ENCODE results near the gene TXNL4A. TPM values are rescaled to one million over a fixed set of nuclear protein-coding genes. Genes with fewer than 3 reads are reported as not detected.

The TXNL4A gene
- total RNA-seq, 3 donors from 2014 or later: 64.1 to 83.4 (median 76.7) TPM

DNA sequence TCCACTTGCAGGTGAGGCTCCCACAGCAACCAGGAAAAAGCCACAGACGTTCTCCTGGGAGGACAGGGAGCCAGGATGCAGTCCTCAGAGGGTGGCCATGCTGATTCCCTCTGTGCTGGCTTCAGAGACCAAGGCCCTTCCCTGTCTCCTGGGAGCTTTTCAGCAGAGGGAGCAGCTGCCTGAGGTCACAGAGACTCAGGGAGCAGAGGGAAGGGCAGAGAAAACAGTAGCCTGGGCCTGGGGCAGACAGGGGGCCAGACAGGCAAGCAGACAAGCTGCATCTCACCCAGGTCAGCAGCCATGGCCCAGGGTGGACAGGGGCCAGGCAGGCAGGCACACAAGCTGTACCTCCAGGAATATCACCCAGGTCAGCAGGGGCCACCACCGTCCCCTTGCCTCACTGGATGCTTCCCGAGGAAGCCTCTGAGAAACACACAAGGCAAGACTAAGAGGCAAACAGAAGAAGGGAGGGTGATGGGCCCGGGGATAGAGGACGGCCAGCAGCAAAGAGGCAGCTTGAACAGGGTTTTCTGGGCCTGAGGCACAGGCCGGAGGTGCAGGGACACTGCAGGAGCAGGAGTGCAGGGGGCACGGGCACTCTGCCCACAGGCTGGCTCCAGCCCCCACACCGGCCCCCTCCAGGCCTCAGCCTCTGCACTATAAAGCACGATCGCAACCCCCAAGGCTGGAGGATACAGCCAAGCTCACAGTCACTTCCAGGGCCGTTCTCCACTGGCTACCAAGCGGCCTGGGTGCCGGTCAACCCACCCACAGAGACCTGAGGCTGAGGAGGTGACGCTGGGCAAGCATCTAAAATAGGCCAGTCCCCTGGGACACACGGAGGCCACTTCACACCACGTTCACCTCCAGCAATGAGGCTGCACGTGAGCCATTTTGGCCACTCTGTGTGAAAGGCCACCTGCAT is 43.0 kb downstream of the TXNL4A start:
- DNase-seq (peak in 2 of 3 donors; percentile 32 to 39), ATAC-seq (no peak)
- Histone ChIP-seq H3K4me1 (ENCODE audit: low read depth) (peaks cover 66% of the 10 kb centered on the region), H3K4me3 (no peak overlapping the region), H3K9me3 (no peaks in the 10 kb centered on the region), H3K36me3 (ENCODE audit: low read depth) (no peaks in the 10 kb centered on the region)
- intact Hi-C loops (cut with DNase I, micrococcal nuclease): no loop called here
- TF ChIP-seq, protein P1, sequence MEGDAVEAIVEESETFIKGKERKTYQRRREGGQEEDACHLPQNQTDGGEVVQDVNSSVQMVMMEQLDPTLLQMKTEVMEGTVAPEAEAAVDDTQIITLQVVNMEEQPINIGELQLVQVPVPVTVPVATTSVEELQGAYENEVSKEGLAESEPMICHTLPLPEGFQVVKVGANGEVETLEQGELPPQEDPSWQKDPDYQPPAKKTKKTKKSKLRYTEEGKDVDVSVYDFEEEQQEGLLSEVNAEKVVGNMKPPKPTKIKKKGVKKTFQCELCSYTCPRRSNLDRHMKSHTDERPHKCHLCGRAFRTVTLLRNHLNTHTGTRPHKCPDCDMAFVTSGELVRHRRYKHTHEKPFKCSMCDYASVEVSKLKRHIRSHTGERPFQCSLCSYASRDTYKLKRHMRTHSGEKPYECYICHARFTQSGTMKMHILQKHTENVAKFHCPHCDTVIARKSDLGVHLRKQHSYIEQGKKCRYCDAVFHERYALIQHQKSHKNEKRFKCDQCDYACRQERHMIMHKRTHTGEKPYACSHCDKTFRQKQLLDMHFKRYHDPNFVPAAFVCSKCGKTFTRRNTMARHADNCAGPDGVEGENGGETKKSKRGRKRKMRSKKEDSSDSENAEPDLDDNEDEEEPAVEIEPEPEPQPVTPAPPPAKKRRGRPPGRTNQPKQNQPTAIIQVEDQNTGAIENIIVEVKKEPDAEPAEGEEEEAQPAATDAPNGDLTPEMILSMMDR (IDR thresholded peaks at IDR 0.05): no peak

DNA sequence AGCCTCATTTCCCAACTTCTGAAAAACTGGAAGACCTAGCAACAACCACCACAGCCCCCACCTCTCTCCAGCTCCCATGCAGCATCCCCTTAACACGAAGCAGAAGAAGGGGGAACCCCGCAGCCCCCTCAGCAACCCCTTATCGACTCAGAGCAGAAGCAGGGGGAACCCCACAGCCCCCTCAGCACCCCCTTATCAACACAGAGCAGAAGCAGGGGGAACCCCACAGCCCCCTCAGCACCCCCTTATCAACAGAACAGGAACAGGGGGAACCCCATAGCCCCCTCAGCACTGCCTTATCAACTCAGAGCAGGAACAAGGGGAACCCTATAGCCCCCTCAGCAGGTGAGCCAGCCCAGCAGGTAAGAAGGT is 43.6 kb downstream of the TXNL4A start:
- Histone ChIP-seq H3K9me3 (no peaks in the 10 kb centered on the region), H3K4me1 (ENCODE audit: low read depth) (peaks cover 59% of the 10 kb centered on the region), H3K4me3 (no peak overlapping the region), H3K36me3 (ENCODE audit: low read depth) (no peaks in the 10 kb centered on the region)
- TF ChIP-seq, protein P1 (IDR thresholded peaks at IDR 0.05): no peak
- DNase-seq (peak in 1 of 3 donors; percentile 22), ATAC-seq (no peak)
- intact Hi-C loops (cut with DNase I, micrococcal nuclease): no loop called here

DNA sequence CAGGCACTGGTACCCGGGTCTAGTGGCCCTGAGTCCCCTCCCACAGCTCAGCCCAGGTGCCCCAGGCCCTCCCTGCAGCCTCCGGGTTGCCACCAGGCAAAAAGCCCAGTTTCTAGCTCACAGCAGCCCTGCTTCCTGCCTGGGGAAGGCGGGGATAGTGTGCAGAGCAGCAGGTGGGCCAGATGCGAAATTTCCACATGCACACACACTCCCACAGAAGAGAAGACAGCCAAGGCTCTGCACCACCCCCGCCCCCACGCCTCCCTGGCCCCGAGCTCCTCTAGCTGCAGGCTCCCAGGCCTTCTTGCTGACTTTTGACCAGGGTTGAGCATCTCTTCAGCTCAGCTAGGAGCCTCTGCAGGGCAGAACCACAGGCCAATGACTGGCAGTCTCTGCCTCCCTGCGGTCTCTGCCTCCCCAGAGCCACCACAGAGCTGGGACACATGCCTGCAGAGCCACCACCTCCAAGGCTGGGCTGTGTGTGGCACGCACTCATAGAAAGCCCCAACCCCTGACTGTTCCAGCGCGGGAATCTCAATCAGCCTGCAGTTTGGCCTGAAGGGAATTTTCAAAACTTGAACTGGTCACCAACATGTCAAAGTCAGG is 44.1 kb downstream of the TXNL4A start:
- Histone ChIP-seq H3K36me3 (ENCODE audit: low read depth) (no peaks in the 10 kb centered on the region), H3K4me1 (ENCODE audit: low read depth) (peaks cover 54% of the 10 kb centered on the region), H3K9me3 (no peaks in the 10 kb centered on the region), H3K4me3 (no peak overlapping the region)
- intact Hi-C loops (cut with DNase I, micrococcal nuclease): no loop called here
- peak; percentile 29 to 58 (median 56) for DNase-seq
- ATAC-seq: peak; percentile 45
- TF ChIP-seq, protein P1 (IDR thresholded peaks at IDR 0.05): no peak

DNA sequence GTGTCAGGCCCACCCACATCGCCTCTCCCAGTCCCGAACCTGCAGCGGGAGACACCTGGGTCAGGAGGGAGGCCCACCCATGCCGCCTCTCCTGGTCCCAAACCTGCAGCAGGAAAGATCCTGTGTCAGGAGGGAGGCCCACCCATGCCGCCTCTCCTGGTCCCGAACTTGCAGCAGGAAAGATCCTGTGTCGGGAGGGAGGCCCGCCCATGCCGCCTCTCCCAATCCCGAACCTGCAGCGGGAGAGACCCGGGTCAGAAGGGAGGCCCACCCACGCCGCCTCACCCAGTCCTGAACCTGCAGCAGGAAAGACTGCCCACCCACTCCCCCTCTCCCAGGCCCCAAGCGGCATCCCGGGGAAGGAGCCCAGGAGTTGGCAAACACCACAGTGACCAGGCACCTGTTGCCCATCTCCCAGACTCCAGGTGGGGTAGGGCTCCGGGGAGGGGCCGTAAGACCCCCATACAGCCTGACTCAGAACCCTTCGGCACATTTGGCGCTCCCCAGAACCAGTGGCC is 44.7 kb downstream of the TXNL4A start:
- H3K9me3 ChIP-seq: no peaks in the 10 kb centered on the region
- ATAC-seq: peak; percentile 19
- H3K4me3 ChIP-seq: no peak overlapping the region
- no peaks in the 10 kb centered on the region for H3K36me3 ChIP-seq (ENCODE audit: low read depth)
- TF ChIP-seq, protein P1 (IDR thresholded peaks at IDR 0.05): no peak
- DNase-seq: peak; percentile 17 to 64 (median 52)
- intact Hi-C loops (cut with DNase I, micrococcal nuclease): no loop called here
- H3K4me1 ChIP-seq (ENCODE audit: low read depth): peaks cover 48% of the 10 kb centered on the region

DNA sequence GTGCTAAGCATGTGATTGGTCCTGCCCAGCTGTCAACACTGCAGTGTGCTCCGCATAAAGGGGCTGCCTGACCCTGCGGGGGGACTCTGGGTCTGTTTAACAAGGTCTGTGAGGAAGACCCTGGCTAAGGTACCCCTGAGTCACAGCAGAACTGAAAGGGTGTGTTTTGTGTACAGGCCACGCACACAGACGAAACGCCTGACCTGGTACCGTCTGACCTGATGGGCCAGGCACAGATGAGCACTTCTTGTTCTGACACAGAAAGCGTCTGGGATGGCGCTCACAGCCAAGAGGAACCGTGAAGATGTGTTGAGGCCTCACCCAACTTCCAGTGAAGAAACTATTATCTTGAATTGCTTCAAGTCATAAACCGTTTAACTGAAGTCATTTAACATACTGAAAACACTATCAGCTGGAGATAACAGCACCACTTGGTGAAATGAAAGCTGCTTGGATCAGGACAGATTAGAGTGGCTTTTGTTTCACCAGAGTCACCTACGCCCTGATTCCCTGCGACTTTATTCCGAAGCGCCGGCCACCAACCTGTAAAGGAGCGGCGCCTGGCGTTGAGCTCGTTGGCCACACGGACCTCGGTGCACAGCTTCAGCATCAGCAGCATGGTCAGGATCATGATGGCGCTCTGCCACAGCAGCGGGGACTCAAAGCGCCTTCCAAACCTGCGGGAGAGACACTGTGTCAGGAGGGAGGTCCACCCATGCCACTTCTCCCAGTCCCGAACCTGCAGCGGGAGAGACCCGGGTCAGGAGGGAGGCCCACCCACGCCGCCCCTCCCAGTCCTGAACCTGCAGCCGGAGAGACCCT is 45.4 kb downstream of the TXNL4A start:
- peak; percentile 73 to 78 (median 76) for DNase-seq

More for the DNA sequence above, 45.4 kb downstream of the TXNL4A start:
- no peak overlapping the region for H3K4me3 ChIP-seq
- TF ChIP-seq, protein P1 (IDR thresholded peaks at IDR 0.05): no peak
- ATAC-seq: peak; percentile 80
- H3K4me1 ChIP-seq (ENCODE audit: low read depth): peaks cover 42% of the 10 kb centered on the region
- intact Hi-C loops (cut with DNase I, micrococcal nuclease): no loop called here
- H3K36me3 ChIP-seq (ENCODE audit: low read depth): no peaks in the 10 kb centered on the region
- H3K9me3 ChIP-seq: no peaks in the 10 kb centered on the region
